Neural progenitor cell (in vitro differentiated cells): Measurements from ENCODE around the gene SHLD2.
"Not testable (repeated sequence)": the region's sequence is repeated elsewhere in the genome, so short reads cannot be mapped to it uniquely, and the experiment has no call there.

Experiments used
- CTCF ChIP-seq: fragments of 200-600 bp; sonication (generic); IDR thresholded peaks from 2 replicates; pipeline ENCODE4 v1.5.1; 2017; ENCODE audit warnings: antibody characterized with exemption, mild to moderate bottlenecking
- EZH2 ChIP-seq: fragments of 200-600 bp; sonication (generic); IDR thresholded peaks from 2 replicates; pipeline ENCODE4 v1.6.1; 2017; ENCODE audit warnings: antibody characterized with exemption, mild to moderate bottlenecking, moderate library complexity

GRCh38 chr10:87080621-87081020 lies 14.4 kb upstream of the SHLD2 start:
- TF ChIP-seq CTCF, EZH2: not testable (repeated sequence)
